GM19193 (cell line): Measurements from ENCODE around the gene XXYLT1.

Experiments
- POLR2A ChIP-seq: IDR thresholded peaks from 4 replicates; pipeline ENCODE4 v1.6.1; 2011; ENCODE audit not compliant: insufficient read depth, insufficient read length; ENCODE audit errors: extremely low read depth

The XXYLT1 gene

GRCh38 chr3:195081242-195081963 lies 189.6 kb downstream of the XXYLT1 start:
- TF ChIP-seq POLR2A = no peak

- no peak for TF ChIP-seq POLR2A
Observed at GRCh38 chr3:195080571-195081151, 190.3 kb downstream of the XXYLT1 start.

- TF ChIP-seq POLR2A = no peak
Observed at GRCh38 chr3:195080125-195080524, 190.8 kb downstream of the XXYLT1 start.

- no peak for TF ChIP-seq POLR2A
Observed at GRCh38 chr3:195079636-195080035, 191.3 kb downstream of the XXYLT1 start.

- no peak for TF ChIP-seq POLR2A
Observed at GRCh38 chr3:195078891-195079440, 192.0 kb downstream of the XXYLT1 start.

GRCh38 chr3:195077611-195078540 lies 193.1 kb downstream of the XXYLT1 start:
- TF ChIP-seq POLR2A = no peak

- no peak for TF ChIP-seq POLR2A
Observed at GRCh38 chr3:195076981-195077610, 193.9 kb downstream of the XXYLT1 start.

GRCh38 chr3:195075941-195076875 lies 194.8 kb downstream of the XXYLT1 start:
- TF ChIP-seq POLR2A = no peak

GRCh38 chr3:195075199-195075940 lies 195.6 kb downstream of the XXYLT1 start:
- no peak for TF ChIP-seq POLR2A

- no peak for TF ChIP-seq POLR2A
Observed at GRCh38 chr3:195073866-195074860, 196.8 kb downstream of the XXYLT1 start.

- TF ChIP-seq POLR2A = no peak
Observed at GRCh38 chr3:195072916-195073564, 197.9 kb downstream of the XXYLT1 start.
